HepG2 (cell line): ENCODE results near the gene NLRC3. TPM values are rescaled to one million over a fixed set of nuclear protein-coding genes. Genes with fewer than 3 reads are reported as not detected.

ENCODE experiments used
- ELF3 ChIP-seq: IDR thresholded peaks from 2 replicates; pipeline ENCODE4 v1.6.1; 2016; ENCODE audit warnings: missing genetic modification reagents, missing compliant biosample characterization
- FOXM1 ChIP-seq: sonication (generic); formaldehyde crosslinking; IDR thresholded peaks from 2 replicates; pipeline ENCODE4 v1.5.0; 2020; ENCODE audit warnings: missing genetic modification reagents
- HMGXB4 ChIP-seq, 2 experiments: sonication (generic) in 1 of 2; formaldehyde crosslinking in 1 of 2; IDR thresholded peaks; 2 replicates each; pipeline versions ENCODE4 v1.4.0 to v1.6.1; 2018 to 2020; ENCODE audit warnings: missing genetic modification reagents in 2 of 2, borderline replicate concordance in 1 of 2, low read depth in 1 of 2, mild to moderate bottlenecking in 1 of 2, missing biosample characterization in 1 of 2
- KAT2B ChIP-seq: fragments of 150-350 bp; IDR thresholded peaks from 2 replicates; pipeline ENCODE4 v1.6.1; 2014; ENCODE audit warnings: low read depth, low read length, borderline replicate concordance
- MATR3 ChIP-seq: sonication (generic); formaldehyde crosslinking; IDR thresholded peaks from 2 replicates; pipeline ENCODE4 v1.4.0; 2020; ENCODE audit warnings: missing genetic modification reagents
- NAIF1 ChIP-seq: sonication (generic); formaldehyde crosslinking; IDR thresholded peaks from 2 replicates; pipeline ENCODE4 v1.5.0; 2020; ENCODE audit warnings: mild to moderate bottlenecking, missing genetic modification reagents, borderline replicate concordance
- NFIC ChIP-seq: IDR thresholded peaks from 2 replicates; pipeline ENCODE4 v1.6.1; 2012; ENCODE audit warnings: mild to moderate bottlenecking, low read length, inconsistent platforms
- PCBP1 ChIP-seq: fragments of 200-400 bp; formaldehyde crosslinking; IDR thresholded peaks from 2 replicates; pipeline ENCODE4 v1.6.1; 2017; ENCODE audit warnings: mild to moderate bottlenecking, low read depth, low read length, borderline replicate concordance
- SIX4 ChIP-seq: sonication (generic); formaldehyde crosslinking; IDR thresholded peaks from 2 replicates; pipeline ENCODE4 v1.4.0; 2020; ENCODE audit warnings: missing genetic modification reagents
- TCF12 ChIP-seq, 2 experiments: fragments of 450-650 bp in 1 of 2; sonication (generic) in 1 of 2; formaldehyde crosslinking in 1 of 2; IDR thresholded peaks; 2 replicates each; pipeline versions ENCODE4 v1.6.1 to v1.8.0; 2017 to 2022; ENCODE audit warnings: antibody characterized with exemption in 1 of 2, mild to moderate bottlenecking in 1 of 2, missing genetic modification reagents in 1 of 2, moderate library complexity in 1 of 2
- TCF7 ChIP-seq: sonication (generic); IDR thresholded peaks from 2 replicates; pipeline ENCODE4 v1.6.1; 2016; ENCODE audit warnings: antibody characterized with exemption, low read depth
- TGIF2 ChIP-seq: IDR thresholded peaks from 2 replicates; pipeline ENCODE4 v1.6.1; 2016; ENCODE audit warnings: control low read depth, missing compliant biosample characterization
- ZBTB1 ChIP-seq: sonication (generic); formaldehyde crosslinking; IDR thresholded peaks from 2 replicates; pipeline ENCODE4 v1.4.0; 2020; ENCODE audit warnings: missing genetic modification reagents, borderline replicate concordance
- ZBTB38 ChIP-seq: sonication (generic); formaldehyde crosslinking; IDR thresholded peaks from 2 replicates; pipeline ENCODE4 v1.5.1; 2020; ENCODE audit warnings: mild to moderate bottlenecking, missing genetic modification reagents
- ZBTB7A ChIP-seq: sonication (generic); formaldehyde crosslinking; IDR thresholded peaks from 2 replicates; pipeline ENCODE4 v1.8.0; 2022; ENCODE audit warnings: mild to moderate bottlenecking, missing genetic modification reagents
- ZFP36L1 ChIP-seq: sonication (generic); formaldehyde crosslinking; IDR thresholded peaks from 2 replicates; pipeline ENCODE4 v1.8.0; 2022; ENCODE audit warnings: mild to moderate bottlenecking, missing genetic modification reagents, moderate library complexity
- ZFP36L2 ChIP-seq: sonication (generic); formaldehyde crosslinking; IDR thresholded peaks from 2 replicates; pipeline ENCODE4 v1.4.0; 2020; ENCODE audit warnings: missing genetic modification reagents
- ZNF678 ChIP-seq: sonication (generic); formaldehyde crosslinking; IDR thresholded peaks from 2 replicates; pipeline ENCODE4 v1.4.0; 2020; ENCODE audit warnings: mild to moderate bottlenecking, missing genetic modification reagents
- polyA plus RNA-seq, 8 experiments: library from polyadenylated mRNA; depleted of rRNA in 3 of 8; stranded (reverse) in 7 of 8; unstranded in 1 of 8; fragments of >200 nt; fragmentation: Illumina TruSeq in 4 of 8; extraction: Trizol in 4 of 8; gene quantifications; 2 replicates each; pipeline versions ENCODE4 v1.2.1 to v1.2.3, GENCODE V29; 2011 to 2016; ENCODE audit warnings: low read depth in 4 of 8, missing spikeins in 1 of 8, mixed read lengths in 1 of 8; ENCODE audit not compliant: insufficient read depth in 1 of 8
- total RNA-seq, 5 experiments: library from RNA; depleted of rRNA; stranded (reverse); fragments of >200 nt; fragmentation: Illumina TruSeq; extraction: Trizol; gene quantifications; 2 replicates each; pipeline ENCODE4 v1.2.3, GENCODE V29; 2016; ENCODE audit warnings: low read depth in 1 of 5
- TF ChIP-seq, protein P1 (sequence below): sonication (generic); formaldehyde crosslinking; IDR thresholded peaks from 2 replicates; pipeline ENCODE4 v1.4.0; 2020; ENCODE audit warnings: missing genetic modification reagents
- TF ChIP-seq, protein P2 (sequence below): sonication (generic); formaldehyde crosslinking; IDR thresholded peaks from 2 replicates; pipeline ENCODE4 v1.4.0; 2020; ENCODE audit warnings: missing genetic modification reagents

Gene NLRC3
- total and polyA plus RNA-seq, 2 of the 13 experiments (the other 11 are each of a cell fraction or from before 2014, with no cell fraction given): not detected

DNA sequence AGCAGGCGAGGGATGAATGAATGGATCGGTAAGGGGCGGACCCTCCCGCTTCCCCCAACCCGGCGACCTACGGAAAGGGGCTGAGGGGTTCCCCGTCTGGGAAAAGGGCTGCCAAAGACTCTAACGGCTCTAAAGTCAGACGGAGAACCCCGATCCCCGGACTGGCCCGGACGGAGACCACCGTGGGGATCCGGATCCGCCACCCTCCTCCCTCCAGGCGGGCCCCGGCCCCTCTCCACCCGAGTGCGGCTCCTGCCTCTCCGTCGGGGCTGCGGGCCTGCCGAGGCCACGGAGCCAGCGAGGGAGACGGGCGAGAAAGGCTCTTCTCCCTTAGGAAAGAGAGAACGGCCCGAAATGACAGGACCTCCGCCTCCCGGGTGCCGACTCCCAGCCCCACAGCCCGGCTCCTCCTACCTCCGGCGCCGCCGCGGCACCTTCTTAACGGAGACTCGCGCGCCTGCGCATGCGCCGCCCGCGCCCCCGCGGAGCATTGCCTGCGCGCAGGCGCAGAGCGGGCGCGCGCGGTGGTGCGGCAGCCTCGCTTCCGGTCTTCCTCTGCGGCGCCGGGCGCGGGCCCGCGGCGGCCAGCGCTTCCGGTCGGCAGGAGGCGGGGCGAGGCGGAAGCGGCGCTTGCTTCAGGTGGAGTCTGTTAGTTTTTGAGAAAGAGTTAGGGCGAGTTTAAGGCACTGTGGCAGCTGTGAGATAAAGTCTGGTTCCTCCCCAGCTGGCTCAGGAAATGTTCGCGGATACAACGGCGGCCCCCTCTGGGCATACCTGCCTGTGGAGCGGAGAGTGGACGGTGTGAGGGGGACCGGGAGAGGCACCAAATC, 34.2 kb upstream of the NLRC3 start, which contains the start of gene SLX4 (continued):
- TF ChIP-seq, protein P1, sequence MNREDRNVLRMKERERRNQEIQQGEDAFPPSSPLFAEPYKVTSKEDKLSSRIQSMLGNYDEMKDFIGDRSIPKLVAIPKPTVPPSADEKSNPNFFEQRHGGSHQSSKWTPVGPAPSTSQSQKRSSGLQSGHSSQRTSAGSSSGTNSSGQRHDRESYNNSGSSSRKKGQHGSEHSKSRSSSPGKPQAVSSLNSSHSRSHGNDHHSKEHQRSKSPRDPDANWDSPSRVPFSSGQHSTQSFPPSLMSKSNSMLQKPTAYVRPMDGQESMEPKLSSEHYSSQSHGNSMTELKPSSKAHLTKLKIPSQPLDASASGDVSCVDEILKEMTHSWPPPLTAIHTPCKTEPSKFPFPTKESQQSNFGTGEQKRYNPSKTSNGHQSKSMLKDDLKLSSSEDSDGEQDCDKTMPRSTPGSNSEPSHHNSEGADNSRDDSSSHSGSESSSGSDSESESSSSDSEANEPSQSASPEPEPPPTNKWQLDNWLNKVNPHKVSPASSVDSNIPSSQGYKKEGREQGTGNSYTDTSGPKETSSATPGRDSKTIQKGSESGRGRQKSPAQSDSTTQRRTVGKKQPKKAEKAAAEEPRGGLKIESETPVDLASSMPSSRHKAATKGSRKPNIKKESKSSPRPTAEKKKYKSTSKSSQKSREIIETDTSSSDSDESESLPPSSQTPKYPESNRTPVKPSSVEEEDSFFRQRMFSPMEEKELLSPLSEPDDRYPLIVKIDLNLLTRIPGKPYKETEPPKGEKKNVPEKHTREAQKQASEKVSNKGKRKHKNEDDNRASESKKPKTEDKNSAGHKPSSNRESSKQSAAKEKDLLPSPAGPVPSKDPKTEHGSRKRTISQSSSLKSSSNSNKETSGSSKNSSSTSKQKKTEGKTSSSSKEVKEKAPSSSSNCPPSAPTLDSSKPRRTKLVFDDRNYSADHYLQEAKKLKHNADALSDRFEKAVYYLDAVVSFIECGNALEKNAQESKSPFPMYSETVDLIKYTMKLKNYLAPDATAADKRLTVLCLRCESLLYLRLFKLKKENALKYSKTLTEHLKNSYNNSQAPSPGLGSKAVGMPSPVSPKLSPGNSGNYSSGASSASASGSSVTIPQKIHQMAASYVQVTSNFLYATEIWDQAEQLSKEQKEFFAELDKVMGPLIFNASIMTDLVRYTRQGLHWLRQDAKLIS (CRISPR knock-in tag): no peak
- TF ChIP-seq ZNF678 (no peak), ZBTB1 (CRISPR knock-in tag) (no peak), ZFP36L2 (no peak), PCBP1 (no peak), KAT2B (no peak), FOXM1 (CRISPR knock-in tag) (no peak), ELF3 (peak; percentile 77), NAIF1 (no peak), TCF12 (IDR thresholded peaks at IDR 0.05) (no peak), TCF12 (CRISPR knock-in tag; IDR thresholded peaks at IDR 0.05) (0 out of 2 replicates have a peak, but pooled peaks have one; percentile 68), ZBTB38 (CRISPR knock-in tag) (no peak), ZBTB7A (CRISPR knock-in tag) (no peak), NFIC (no peak), HMGXB4 (CRISPR knock-in tag; IDR thresholded peaks at IDR 0.05; ENCODE audit: borderline replicate concordance in 1 of 2, low read depth in 1 of 2) (peak; percentile 12 to 35; a peak in 2 of 4 replicates), MATR3 (CRISPR knock-in tag) (no peak), ZFP36L1 (no peak), TCF7 (0 out of 2 replicates have a peak, but pooled peaks have one; percentile 3), TGIF2 (CRISPR knock-in tag) (peak; percentile 52; the same call in 1 of the 2 replicates), SIX4 (CRISPR knock-in tag) (no peak)
- TF ChIP-seq, protein P2, sequence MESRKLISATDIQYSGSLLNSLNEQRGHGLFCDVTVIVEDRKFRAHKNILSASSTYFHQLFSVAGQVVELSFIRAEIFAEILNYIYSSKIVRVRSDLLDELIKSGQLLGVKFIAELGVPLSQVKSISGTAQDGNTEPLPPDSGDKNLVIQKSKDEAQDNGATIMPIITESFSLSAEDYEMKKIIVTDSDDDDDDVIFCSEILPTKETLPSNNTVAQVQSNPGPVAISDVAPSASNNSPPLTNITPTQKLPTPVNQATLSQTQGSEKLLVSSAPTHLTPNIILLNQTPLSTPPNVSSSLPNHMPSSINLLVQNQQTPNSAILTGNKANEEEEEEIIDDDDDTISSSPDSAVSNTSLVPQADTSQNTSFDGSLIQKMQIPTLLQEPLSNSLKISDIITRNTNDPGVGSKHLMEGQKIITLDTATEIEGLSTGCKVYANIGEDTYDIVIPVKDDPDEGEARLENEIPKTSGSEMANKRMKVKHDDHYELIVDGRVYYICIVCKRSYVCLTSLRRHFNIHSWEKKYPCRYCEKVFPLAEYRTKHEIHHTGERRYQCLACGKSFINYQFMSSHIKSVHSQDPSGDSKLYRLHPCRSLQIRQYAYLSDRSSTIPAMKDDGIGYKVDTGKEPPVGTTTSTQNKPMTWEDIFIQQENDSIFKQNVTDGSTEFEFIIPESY (CRISPR knock-in tag): no peak
